SK-N-SH (cell line): Measurements from ENCODE around the gene ITGB3BP. TPM values are rescaled to one million over a fixed set of nuclear protein-coding genes. Genes with fewer than 3 reads are reported as not detected.

Source experiments
- CTCF ChIA-PET: fragments of 300-600, 350-600 bp; formaldehyde crosslinking; extraction: SDS; loops from one replicate; lab custom pipeline; 2021; lab: Yijun Ruan, JAX
- POLR2A ChIA-PET: fragments of 350-600 bp; sonication (Branson Sonifier 250); formaldehyde crosslinking; extraction: SDS; loops from one replicate; lab custom pipeline; 2020; ENCODE audit warnings: antibody characterized with exemption, inconsistent platforms; lab: Yijun Ruan, JAX
- DNase-seq: peaks from one replicate; pipeline ENCODE4 v3.0.0; 2012
- H2AFZ ChIP-seq: fragments of 200-600 bp; sonication (generic); 2 replicates; pipeline ENCODE4 v1.8.1; 2016; ENCODE audit warnings: antibody characterized with exemption, mild to moderate bottlenecking, low read depth
- H3F3A ChIP-seq: fragments of 200-600 bp; sonication (generic); replicated peaks from 2 replicates; pipeline ENCODE3; 2016; ENCODE audit warnings: antibody characterized with exemption, mild to moderate bottlenecking; ENCODE audit not compliant: insufficient read depth
- H3K27ac ChIP-seq, 2 experiments: fragments of 200-500 bp in 1 of 2; fragments of 200-600 bp in 1 of 2; sonication (Bioruptor generic) in 1 of 2; sonication (generic), shearing (Covaris generic) in 1 of 2; 2 replicates each; pipeline versions ENCODE4 v1.5.1 to v1.6.1; 2014 to 2016; ENCODE audit warnings: low read depth in 2 of 2, inconsistent platforms in 1 of 2, low read length in 1 of 2, mild to moderate bottlenecking in 1 of 2, mixed read lengths in 1 of 2
- H3K27me3 ChIP-seq: fragments of 200-600 bp; sonication (generic), shearing (Covaris generic); 2 replicates; pipeline ENCODE4 v1.6.1; 2016; ENCODE audit warnings: mixed run types; ENCODE audit not compliant: insufficient read depth
- H3K36me3 ChIP-seq, 2 experiments: fragments of 200-500 bp in 1 of 2; fragments of 200-600 bp in 1 of 2; sonication (Bioruptor generic) in 1 of 2; sonication (generic) in 1 of 2; replicated peaks in 1 of 2; 2 replicates each; pipeline versions ENCODE3 to v1.5.1; 2014 to 2016; ENCODE audit warnings: low read length in 1 of 2, mild to moderate bottlenecking in 1 of 2; ENCODE audit not compliant: insufficient read depth in 2 of 2, control insufficient read depth in 1 of 2
- H3K4me1 ChIP-seq, 2 experiments: fragments of 200-500 bp in 1 of 2; fragments of 200-600 bp in 1 of 2; sonication (Bioruptor generic) in 1 of 2; sonication (generic), shearing (Covaris generic) in 1 of 2; 2 replicates each; pipeline versions ENCODE4 v1.5.1 to v1.6.1; 2014 to 2016; ENCODE audit warnings: low read depth in 1 of 2, low read length in 1 of 2, mixed run types in 1 of 2; ENCODE audit not compliant: insufficient read depth in 2 of 2, control insufficient read depth in 1 of 2
- H3K4me2 ChIP-seq: fragments of 200-600 bp; sonication (generic), shearing (Covaris generic); 2 replicates; pipeline ENCODE4 v1.6.1; 2017; ENCODE audit warnings: mixed run types
- H3K4me3 ChIP-seq, 2 experiments: fragments of 200-500 bp in 1 of 2; fragments of 200-600 bp in 1 of 2; sonication (Bioruptor generic) in 1 of 2; sonication (generic), shearing (Covaris generic) in 1 of 2; 2 replicates each; pipeline versions ENCODE4 v1.5.1 to v1.8.1; 2014 to 2016; ENCODE audit warnings: low read depth in 2 of 2, inconsistent platforms in 1 of 2, low read length in 1 of 2, mild to moderate bottlenecking in 1 of 2, mixed read lengths in 1 of 2, moderate library complexity in 1 of 2
- H3K79me2 ChIP-seq: fragments of 200-600 bp; sonication (generic); 2 replicates; pipeline ENCODE4 v1.8.1; 2017; ENCODE audit warnings: mild to moderate bottlenecking; ENCODE audit not compliant: insufficient read depth
- H3K9ac ChIP-seq: fragments of 200-600 bp; sonication (generic); 2 replicates; pipeline ENCODE4 v1.6.1; 2017; ENCODE audit warnings: mixed run types
- H3K9me2 ChIP-seq: fragments of 200-600 bp; sonication (generic); 2 replicates; pipeline ENCODE4 v1.6.1; 2017; ENCODE audit warnings: mixed run types
- H3K9me3 ChIP-seq: fragments of 200-600 bp; sonication (generic); 2 replicates; pipeline ENCODE4 v1.6.1; 2017; ENCODE audit warnings: mixed run types, mild to moderate bottlenecking, moderate library complexity
- H4K20me1 ChIP-seq: fragments of 200-600 bp; sonication (generic); 2 replicates; pipeline ENCODE4 v1.6.1; 2017; ENCODE audit warnings: mild to moderate bottlenecking, mixed run types; ENCODE audit not compliant: insufficient read depth
- CHD2 ChIP-seq: fragments of 150-350 bp; IDR thresholded peaks from 2 replicates; pipeline ENCODE4 v1.6.1; 2018; ENCODE audit warnings: low read length; ENCODE audit not compliant: partially characterized antibody
- ELF1 ChIP-seq: IDR thresholded peaks from 2 replicates; pipeline ENCODE4 v1.4.0; 2012
- EP300 ChIP-seq, 2 experiments: IDR thresholded peaks; 2 replicates each; pipeline versions ENCODE4 v1.4.0 to v1.6.1; 2012; ENCODE audit warnings: borderline replicate concordance in 1 of 2, low read depth in 1 of 2, low read length in 1 of 2
- EZH2phosphoT487 ChIP-seq: fragments of 200-600 bp; sonication (generic); IDR thresholded peaks from 2 replicates; pipeline ENCODE4 v1.6.1; 2017; ENCODE audit warnings: low read depth, mixed run types, mild to moderate bottlenecking, antibody characterized with exemption, moderate library complexity, borderline replicate concordance
- FOXJ3 ChIP-seq: sonication (generic); formaldehyde crosslinking; IDR thresholded peaks from 2 replicates; pipeline ENCODE4 v1.5.1; 2020; ENCODE audit warnings: mild to moderate bottlenecking, missing genetic modification reagents
- FOXM1 ChIP-seq: IDR thresholded peaks from 2 replicates; pipeline ENCODE4 v1.4.0; 2012; ENCODE audit warnings: low read depth, mild to moderate bottlenecking
- GABPA ChIP-seq: IDR thresholded peaks from 2 replicates; pipeline ENCODE4 v1.4.0; 2012; ENCODE audit warnings: low read depth, mild to moderate bottlenecking
- GATA2 ChIP-seq: sonication (generic); formaldehyde crosslinking; IDR thresholded peaks from 2 replicates; pipeline ENCODE4 v1.5.0; 2020; ENCODE audit warnings: mild to moderate bottlenecking, missing genetic modification reagents
- IRF3 ChIP-seq: fragments of 150-350 bp; IDR thresholded peaks from 2 replicates; pipeline ENCODE4 v1.6.1; 2016; ENCODE audit warnings: mild to moderate bottlenecking, low read depth, low read length
- JUND ChIP-seq: IDR thresholded peaks from 2 replicates; pipeline ENCODE4 v1.4.0; 2012
- MAX ChIP-seq: IDR thresholded peaks from 2 replicates; pipeline ENCODE4 v1.4.0; 2012; ENCODE audit warnings: low read depth
- MEF2A ChIP-seq: IDR thresholded peaks from 2 replicates; pipeline ENCODE4 v1.4.0; 2012; ENCODE audit warnings: low read depth, borderline replicate concordance
- MXI1 ChIP-seq: IDR thresholded peaks from 2 replicates; pipeline ENCODE4 v1.6.1; 2012; ENCODE audit warnings: mild to moderate bottlenecking, low read depth, low read length, improper control_type of control experiment
- NFIC ChIP-seq: IDR thresholded peaks from 2 replicates; pipeline ENCODE4 v1.4.0; 2012; ENCODE audit warnings: borderline replicate concordance
- NRF1 ChIP-seq: IDR thresholded peaks from 2 replicates; pipeline ENCODE4 v1.6.1; 2012; ENCODE audit warnings: low read depth, mild to moderate bottlenecking, low read length
- RAD21 ChIP-seq: IDR thresholded peaks from 2 replicates; pipeline ENCODE4 v1.6.1; 2012; ENCODE audit warnings: mild to moderate bottlenecking, low read length
- RCOR1 ChIP-seq: fragments of 150-350 bp; IDR thresholded peaks from 2 replicates; pipeline ENCODE4 v1.6.1; 2017; ENCODE audit warnings: antibody characterized with exemption, low read length
- RXRA ChIP-seq: IDR thresholded peaks from 2 replicates; pipeline ENCODE4 v1.4.0; 2012; ENCODE audit warnings: low read depth, mild to moderate bottlenecking, borderline replicate concordance
- SIN3A ChIP-seq: IDR thresholded peaks from 2 replicates; pipeline ENCODE4 v1.6.1; 2012; ENCODE audit warnings: low read depth, mild to moderate bottlenecking, low read length, moderate library complexity, borderline replicate concordance
- SMC3 ChIP-seq: IDR thresholded peaks from 2 replicates; pipeline ENCODE4 v1.6.1; 2012; ENCODE audit warnings: low read depth, low read length, improper control_type of control experiment
- TAF1 ChIP-seq: IDR thresholded peaks from 2 replicates; pipeline ENCODE4 v1.6.1; 2012; ENCODE audit warnings: low read depth, mild to moderate bottlenecking, low read length, moderate library complexity, borderline replicate concordance
- TCF12 ChIP-seq: IDR thresholded peaks from 2 replicates; pipeline ENCODE4 v1.4.0; 2012
- TEAD4 ChIP-seq: IDR thresholded peaks from 2 replicates; pipeline ENCODE4 v1.4.0; 2012; ENCODE audit warnings: mild to moderate bottlenecking, borderline replicate concordance; ENCODE audit not compliant: insufficient read depth
- USF1 ChIP-seq: IDR thresholded peaks from 2 replicates; pipeline ENCODE4 v1.4.0; 2012; ENCODE audit warnings: low read depth, borderline replicate concordance
- USF2 ChIP-seq: fragments of 150-350 bp; IDR thresholded peaks from 2 replicates; pipeline ENCODE4 v1.6.1; 2017; ENCODE audit warnings: antibody characterized with exemption, low read length, low read depth, borderline replicate concordance
- YY1 ChIP-seq: IDR thresholded peaks from 2 replicates; pipeline ENCODE4 v1.4.0; 2012; ENCODE audit warnings: low read depth, mild to moderate bottlenecking
- WGBS: methylation state at CpG from one replicate; pipeline ENCODE4 v1.1.6; 2017; ENCODE audit warnings: low lambda C conversion rate; 5-methylcytosine and 5-hydroxymethylcytosine counted together
- polyA plus RNA-seq, 3 experiments: library from polyadenylated mRNA; depleted of rRNA; stranded (reverse); fragments of >200 nt; gene quantifications; 2 replicates each; pipeline ENCODE4 v1.2.3, GENCODE V29; 2012

Gene ITGB3BP
- polyA plus RNA-seq, 1 of the 3 experiments (the other 2 are of a cell fraction): 9.9 TPM

- no peak overlapping the region for H2AFZ ChIP-seq
- no peaks in the 10 kb centered on the region for H3K9me2 ChIP-seq
- ChIA-PET CTCF (interaction anchor here (0.7 to 1.3 kb wide), 3 partner anchors 12 to 23 kb away, joined by 3 to 4 read pairs (median 3); no protein-coding TSS in a partner anchor), POLR2A (no interaction called here)
- no peaks in the 10 kb centered on the region for H3K9me3 ChIP-seq
- no peaks in the 10 kb centered on the region for H3K79me2 ChIP-seq
- H3K27me3 ChIP-seq: no peaks in the 10 kb centered on the region
- no peak for DNase-seq
- H3K9ac ChIP-seq: no peak overlapping the region
- H3K4me1 ChIP-seq: no peaks in the 10 kb centered on the region
- H4K20me1 ChIP-seq: no peaks in the 10 kb centered on the region
- WGBS: 87% methylated on average over 3 of the region's 3 CpGs
- H3K36me3 ChIP-seq: peaks cover 0 to 1% of the 10 kb centered on the region in 2 experiments
- H3K4me3 ChIP-seq: no peak overlapping the region
- peaks cover 4% of the 10 kb centered on the region for H3F3A ChIP-seq
- no peak overlapping the region for H3K4me2 ChIP-seq
- H3K27ac ChIP-seq: no peak overlapping the region
- TF ChIP-seq TCF12 (no peak), ELF1 (no peak), SMC3 (no peak), NFIC (no peak), USF1 (no peak), YY1 (no peak), USF2 (no peak), EZH2phosphoT487 (no peak), GABPA (no peak), IRF3 (no peak), JUND (no peak), FOXJ3 (CRISPR knock-in tag) (no peak), SIN3A (no peak), MAX (no peak), FOXM1 (no peak)
Measured at GRCh38 chr1:63569640-63570316, 46.8 kb upstream of the ITGB3BP start.

- Histone ChIP-seq H3K9ac (no peak overlapping the region), H3K27me3 (no peaks in the 10 kb centered on the region), H3K27ac (no peak overlapping the region), H3K4me1 (no peaks in the 10 kb centered on the region), H4K20me1 (no peaks in the 10 kb centered on the region), H2AFZ (no peak overlapping the region), H3K4me2 (no peak overlapping the region), H3K79me2 (no peaks in the 10 kb centered on the region), H3K9me2 (no peaks in the 10 kb centered on the region), H3K9me3 (no peaks in the 10 kb centered on the region; the same call in 1 of the 2 replicates), H3K36me3 (peaks cover 0 to 8% of the 10 kb centered on the region in 2 experiments), H3F3A (peaks cover 4% of the 10 kb centered on the region), H3K4me3 (no peak overlapping the region)
- POLR2A ChIA-PET: no interaction called here
- CTCF ChIA-PET: interaction anchor here (0.5 to 1.3 kb wide), 3 partner anchors 11 to 201 kb away, joined by 3 to 4 read pairs (median 4); no protein-coding TSS in a partner anchor
- DNase-seq: no peak
- 89% methylated on average over 4 of the region's 4 CpGs for WGBS
- TF ChIP-seq CHD2 (no peak), IRF3 (no peak), SMC3 (no peak), TEAD4 (no peak), RAD21 (no peak), RXRA (no peak), RCOR1 (no peak), ELF1 (no peak), GATA2 (CRISPR knock-in tag) (no peak), MEF2A (no peak), NRF1 (no peak), SIN3A (no peak), EP300 (IDR thresholded peaks at IDR 0.05; ENCODE audit: borderline replicate concordance in 1 of 2, low read depth in 1 of 2, low read length in 1 of 2) (no peak), MXI1 (no peak), NFIC (no peak), TAF1 (no peak), YY1 (no peak)
Measured at GRCh38 chr1:63569068-63569467, 46.0 kb upstream of the ITGB3BP start.
